ENCODE results near the gene HEATR1.

GRCh38 chr1:236535190-236535589 lies 69.1 kb downstream of the HEATR1 start:
- TF ChIP-seq POLR2A (IDR thresholded peaks at IDR 0.05) (no peak), CTCF (IDR thresholded peaks at IDR 0.05 in 4 of 5, conservative IDR thresholded peaks at IDR 0.05 in 1 of 5) (no peak)
